Left lung (tissue), 10 donors: Measurements from ENCODE around the gene MDK. TPM values are rescaled to one million over a fixed set of nuclear protein-coding genes. Genes with fewer than 3 reads are reported as not detected.
A peak's percentile ranks its signal among the peaks of the same experiment; 100 is the strongest.
"Not testable (repeated sequence)": the region's sequence is repeated elsewhere in the genome, so short reads cannot be mapped to it uniquely, and the experiment has no call there.

Source experiments
- ATAC-seq: fragments of 200-7000 bp; cut with Tn5 transposase; one replicate; pipeline ENCODE4 v1.9.1; 2020; ENCODE audit warnings: moderate library complexity
- DNase-seq, 4 donors: peaks; one replicate each; pipeline ENCODE4 v3.0.0-alpha.2; 2013 to 2020
- H3K27ac ChIP-seq, 2 donors: fragments of 200-600 bp; sonication (generic) in 1 of 2; one replicate each; pipeline versions ENCODE4 v1.5.0 to v1.8.0; 2020 to 2021
- H3K27me3 ChIP-seq, 2 donors: fragments of 200-600 bp; sonication (generic) in 1 of 2; one replicate each; pipeline versions ENCODE4 v1.5.0 to v1.8.0; 2020 to 2021
- H3K36me3 ChIP-seq, 2 donors: fragments of 200-600 bp; sonication (generic) in 1 of 2; one replicate each; pipeline versions ENCODE4 v1.5.0 to v1.8.0; 2020 to 2021
- H3K4me1 ChIP-seq, 2 donors: fragments of 200-600 bp; one replicate each; pipeline ENCODE4 v1.8.0; 2021
- H3K4me3 ChIP-seq, 2 donors: fragments of 200-600 bp; sonication (generic) in 1 of 2; one replicate each; pipeline versions ENCODE4 v1.5.0 to v1.8.0; 2020 to 2021; ENCODE audit warnings: mild to moderate bottlenecking in 1 of 2
- H3K9me3 ChIP-seq, 2 donors: fragments of 200-600 bp; sonication (generic) in 1 of 2; one replicate each; pipeline versions ENCODE4 v1.5.0 to v1.8.0; 2020 to 2021
- CTCF ChIP-seq, 2 donors: fragments of 200-600 bp; sonication (generic) in 1 of 2; IDR thresholded peaks; one replicate each; pipeline versions ENCODE4 v1.5.0 to v1.8.0; 2021; ENCODE audit warnings: antibody characterized with exemption in 2 of 2
- intact Hi-C, 2 donors: fragments of 100-400 bp; cut with DNase I; formaldehyde crosslinking; loops; one replicate each; pipeline versions ENCODE4 v1.11.2 to v1.14.2; 2022
- polyA plus RNA-seq, 6 donors: library from polyadenylated mRNA; unstranded; fragments of 120-200 nt; gene quantifications; one replicate each; pipeline ENCODE4 v1.2.1, GENCODE V29; 2013; ENCODE audit not compliant: insufficient read length in 6 of 6
- total RNA-seq, 2 donors: library from RNA; stranded (reverse); fragmentation: NEBNext Ultra II Directional; extraction: Animal tissue kit (Norgen Biotek cat#: 25700); gene quantifications; one replicate each; pipeline ENCODE4 v1.2.1, GENCODE V29; 2021
- donor health status: DM: no; HTN: yes; CAD: no.
- donor health status: DM: no; HTN: no; CAD: no.

MDK gene
- total and polyA plus RNA-seq, 8 donors: 15.4 to 1,135 (median 872) TPM

DNA sequence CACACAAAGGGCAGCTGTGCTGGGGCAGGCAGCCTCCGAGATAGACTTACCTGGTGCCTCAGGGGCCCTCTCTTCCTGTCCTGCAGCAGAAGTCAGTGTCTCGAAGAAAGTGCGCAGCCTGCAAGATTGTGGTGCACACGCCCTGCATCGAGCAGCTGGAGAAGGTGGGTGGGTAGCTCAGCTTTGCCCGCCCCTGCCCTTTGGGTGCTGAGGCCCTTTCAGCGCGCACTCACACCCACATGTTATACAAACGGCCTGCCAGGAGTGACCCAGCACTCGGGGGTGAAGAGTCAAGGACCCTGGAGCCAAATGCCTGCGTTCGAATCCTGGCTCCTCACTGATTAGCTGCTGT is 13.6 kb upstream of the MDK start:
- H3K36me3 ChIP-seq: peaks cover 0 to 77% of the 10 kb centered on the region in 2 donors
- intact Hi-C loops: no loop called here
- no peak for ATAC-seq

DNA sequence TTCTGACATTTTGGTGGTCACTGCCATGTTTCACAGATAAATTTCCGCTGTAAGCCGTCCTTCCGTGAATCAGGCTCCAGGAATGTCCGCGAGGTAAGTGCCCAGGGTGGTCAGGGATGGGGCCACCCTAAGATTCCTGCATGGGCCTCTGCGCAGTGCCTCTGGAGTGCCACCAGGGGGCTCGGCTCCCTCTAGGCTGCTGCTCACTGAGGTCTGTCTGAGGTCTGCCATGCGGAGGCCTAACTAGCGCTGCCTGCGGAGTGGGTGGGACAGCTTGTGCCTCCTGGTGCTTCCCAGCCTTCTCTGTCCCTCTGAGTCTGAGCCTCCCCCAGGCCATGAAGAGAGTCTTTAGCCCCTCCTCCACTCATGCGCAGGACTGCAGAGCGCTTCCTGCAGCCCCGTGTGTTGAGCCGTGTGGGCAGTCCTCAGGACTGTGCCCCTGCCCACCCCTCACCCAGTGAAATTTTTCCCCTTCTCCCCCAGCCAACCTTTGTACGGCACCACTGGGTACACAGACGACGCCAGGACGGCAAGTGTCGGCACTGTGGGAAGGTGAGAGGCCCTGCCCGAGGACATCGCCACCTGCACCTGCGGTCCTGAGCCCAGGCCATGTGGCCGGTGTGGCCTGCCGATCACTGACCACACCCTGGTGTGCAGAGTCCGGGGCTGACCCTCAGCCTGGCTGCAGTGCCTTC is 11.9 kb upstream of the MDK start:
- H3K27me3 ChIP-seq: no peaks in the 10 kb centered on the region
- DNase-seq (peak in 1 of 4 donors; percentile 83), ATAC-seq (peak; percentile 78)
- no peak overlapping the region for H3K4me3 ChIP-seq
- intact Hi-C loops: no loop called here
- peaks cover 4 to 26% of the 10 kb centered on the region in 2 donors for H3K4me1 ChIP-seq
- peaks cover 0 to 92% of the 10 kb centered on the region in 2 donors for H3K36me3 ChIP-seq
- TF ChIP-seq CTCF (IDR thresholded peaks at IDR 0.05): peak; percentile 87 to 92
- H3K9me3 ChIP-seq: no peaks in the 10 kb centered on the region
- H3K27ac ChIP-seq: peak overlapping the region in 1 of 2 donors; percentile 8

More for the DNA sequence above, 13.6 kb upstream of the MDK start:
- Histone ChIP-seq H3K27me3 (no peaks in the 10 kb centered on the region), H3K9me3 (no peaks in the 10 kb centered on the region), H3K4me3 (no peak overlapping the region), H3K27ac (no peak overlapping the region), H3K4me1 (peaks cover 4 to 41% of the 10 kb centered on the region in 2 donors)
- DNase-seq: no peak
- TF ChIP-seq CTCF (IDR thresholded peaks at IDR 0.05): peak in 1 of 2 donors; percentile 30

DNA sequence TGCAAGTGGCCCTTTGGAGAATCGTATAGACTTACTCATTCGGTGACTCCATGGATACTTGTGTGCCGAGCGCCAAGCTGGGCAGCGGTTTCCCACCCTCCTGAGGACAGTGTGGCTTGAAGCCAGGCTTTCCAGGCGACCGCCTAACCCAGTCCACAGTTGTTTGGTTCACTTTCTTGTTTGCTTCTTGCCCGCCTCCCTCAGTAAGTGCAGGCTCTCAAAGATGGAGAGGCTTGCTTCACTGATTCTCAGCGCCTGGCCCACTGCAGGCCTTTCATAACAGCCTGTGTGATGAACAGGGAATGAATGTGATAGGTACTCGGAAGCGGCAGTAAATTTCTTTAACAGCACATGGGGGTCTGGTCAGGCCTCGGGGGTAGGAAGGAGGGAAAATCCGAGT is 11.2 kb upstream of the MDK start:
- no peak for TF ChIP-seq CTCF (IDR thresholded peaks at IDR 0.05)
- Histone ChIP-seq H3K27ac (peak overlapping the region in 1 of 2 donors; percentile 8), H3K4me1 (peaks cover 4 to 26% of the 10 kb centered on the region in 2 donors), H3K27me3 (no peaks in the 10 kb centered on the region), H3K9me3 (no peaks in the 10 kb centered on the region), H3K4me3 (no peak overlapping the region), H3K36me3 (peaks cover 0 to 92% of the 10 kb centered on the region in 2 donors)
- DNase-seq (no peak), ATAC-seq (peak; percentile 62)
- intact Hi-C loops: no loop called here

GRCh38 chr11:46371262-46371661 is 10.2 kb upstream of the MDK start:
- DNase-seq: peak in 1 of 4 donors; percentile 69
- H3K27ac ChIP-seq, H3K9me3 ChIP-seq, intact Hi-C loops, H3K27me3 ChIP-seq, ATAC-seq, H3K4me3 ChIP-seq: not testable (repeated sequence)
- Histone ChIP-seq H3K4me1 (peaks cover 4 to 18% of the 10 kb centered on the region in 2 donors), H3K36me3 (peaks cover 0 to 97% of the 10 kb centered on the region in 2 donors)

GRCh38 chr11:46372086-46372485 is 9.4 kb upstream of the MDK start:
- Histone ChIP-seq H3K4me1 (peaks cover 4 to 12% of the 10 kb centered on the region in 2 donors), H3K27me3 (no peaks in the 10 kb centered on the region), H3K36me3 (peaks cover 0 to 97% of the 10 kb centered on the region in 2 donors), H3K27ac (no peak overlapping the region), H3K9me3 (no peaks in the 10 kb centered on the region), H3K4me3 (no peak overlapping the region)
- ATAC-seq (no peak), DNase-seq (peak in 1 of 4 donors; percentile 53)
- intact Hi-C loops: no loop called here
- no peak for TF ChIP-seq CTCF (IDR thresholded peaks at IDR 0.05)

DNA sequence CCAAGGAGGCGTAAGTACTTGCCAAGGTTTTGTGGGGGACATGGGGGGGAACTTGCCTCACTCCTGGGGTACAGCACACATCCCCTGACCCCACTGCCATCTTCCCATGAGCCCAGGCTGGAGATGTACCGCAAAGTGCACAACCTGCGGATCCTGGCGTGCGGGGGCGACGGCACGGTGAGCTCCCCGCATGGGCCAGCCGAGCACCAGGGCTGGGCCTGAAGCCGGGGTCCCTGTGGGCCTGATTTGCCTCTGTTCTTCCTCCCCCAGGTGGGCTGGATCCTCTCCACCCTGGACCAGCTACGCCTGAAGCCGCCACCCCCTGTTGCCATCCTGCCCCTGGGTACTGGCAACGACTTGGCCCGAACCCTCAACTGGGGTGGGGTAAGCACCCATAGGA is 9.0 kb upstream of the MDK start:
- H3K27ac ChIP-seq, H3K9me3 ChIP-seq, H3K4me3 ChIP-seq, intact Hi-C loops, H3K27me3 ChIP-seq, H3K4me1 ChIP-seq, ATAC-seq: not testable (repeated sequence)
- H3K36me3 ChIP-seq: peaks cover 0 to 100% of the 10 kb centered on the region in 2 donors
- peak in 1 of 4 donors; percentile 59 for DNase-seq
